GM18508 (cell line): ENCODE measurements around the gene PROM1.

Experiments used
- ATAC-seq: cut with Tn5 transposase; IDR thresholded peaks from one replicate; pipeline ENCODE4 v1.9.1; 2021; ENCODE audit warnings: moderate number of reproducible peaks; ENCODE audit not compliant: insufficient read depth, unreplicated experiment

Gene PROM1

DNA sequence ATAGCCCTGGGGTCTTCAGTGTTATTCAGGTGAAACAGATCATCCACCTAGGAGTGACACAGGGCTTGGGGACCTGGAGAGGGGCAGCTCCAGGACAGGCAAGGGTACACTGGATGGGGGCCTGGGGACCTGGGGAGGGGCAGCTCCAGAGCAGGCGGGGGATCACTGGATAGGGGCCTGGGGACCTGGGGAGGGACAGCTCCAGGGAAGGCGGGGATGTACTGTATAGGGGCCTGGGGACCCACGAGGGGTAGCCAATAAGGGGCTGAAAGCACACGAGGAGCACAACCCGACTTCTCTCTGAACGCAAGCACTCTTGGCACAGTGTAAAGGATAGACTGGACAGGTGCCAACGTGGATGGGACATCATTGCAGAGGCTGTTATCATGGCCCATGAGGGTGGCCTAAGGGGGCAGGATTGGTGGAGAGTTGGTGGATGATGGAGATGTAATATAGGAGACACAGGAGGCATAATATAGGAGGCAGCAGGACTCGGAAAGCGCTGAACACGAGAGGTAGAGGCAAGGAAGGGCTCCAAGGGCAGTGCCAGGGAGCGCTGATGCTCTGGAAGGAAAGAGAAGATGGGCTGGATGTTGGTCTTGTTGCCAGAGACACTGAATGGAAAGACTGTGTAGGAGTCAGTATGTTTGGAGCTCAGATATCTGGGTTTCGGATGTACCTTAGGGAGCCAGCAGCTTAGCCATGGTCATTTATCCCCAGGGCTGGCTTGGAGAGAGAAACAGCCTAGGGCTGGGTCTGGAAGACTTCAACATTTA, 82.9 kb downstream of the PROM1 start:
- no peak for ATAC-seq

DNA sequence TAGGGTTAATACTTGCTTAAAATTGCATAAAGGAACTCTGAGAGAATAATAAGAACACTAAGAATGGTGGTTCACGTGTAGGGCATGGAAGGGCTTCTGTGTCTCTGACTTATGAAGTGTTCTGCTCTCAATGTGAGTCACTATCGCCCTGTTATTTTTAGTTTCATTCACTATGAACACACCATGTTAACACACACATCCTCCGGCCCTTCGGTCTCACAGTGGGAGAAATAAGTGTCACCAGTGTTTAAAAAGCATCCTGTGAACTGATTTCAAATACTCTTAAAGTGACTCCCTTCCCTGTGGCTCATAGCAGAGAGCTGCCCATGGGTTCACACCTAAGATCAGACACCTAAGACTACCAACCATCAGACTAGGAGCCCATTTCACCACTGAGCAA, 87.0 kb downstream of the PROM1 start:
- peak; percentile 52 for ATAC-seq

DNA sequence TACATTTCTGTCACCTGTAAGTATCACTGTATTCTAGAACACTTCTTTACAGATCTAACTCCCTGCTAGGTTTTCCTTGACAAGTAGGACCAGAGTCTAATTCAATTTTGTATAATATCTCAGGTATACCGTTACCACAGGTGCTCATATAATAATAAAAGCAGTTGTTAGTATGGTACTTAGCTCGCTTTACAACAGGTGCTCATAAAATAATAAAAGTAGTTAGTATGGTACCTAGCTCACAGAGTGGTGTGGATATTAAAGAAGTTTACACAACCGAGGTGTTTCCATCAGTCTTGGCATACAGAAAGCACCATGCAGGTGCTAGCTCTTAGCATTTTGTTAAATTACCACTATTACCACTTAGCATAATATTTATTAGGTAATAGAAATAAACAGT, 88.0 kb downstream of the PROM1 start:
- ATAC-seq, result no peak

DNA sequence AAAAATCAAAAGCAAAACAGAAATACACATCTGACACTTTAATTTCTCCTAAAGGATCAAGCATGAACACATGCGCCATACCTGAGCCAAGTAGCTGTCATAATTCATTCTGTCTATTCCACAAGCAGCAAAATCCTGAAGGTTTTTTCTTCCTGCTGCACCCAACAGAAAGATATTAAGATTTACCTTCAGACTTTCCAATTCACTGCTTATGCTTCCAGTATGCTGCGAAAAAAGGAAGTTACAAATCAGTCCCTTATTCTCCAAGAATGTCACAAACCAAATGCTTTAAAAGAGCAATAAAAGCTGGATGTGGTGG, 91.7 kb downstream of the PROM1 start:
- ATAC-seq, result no peak

DNA sequence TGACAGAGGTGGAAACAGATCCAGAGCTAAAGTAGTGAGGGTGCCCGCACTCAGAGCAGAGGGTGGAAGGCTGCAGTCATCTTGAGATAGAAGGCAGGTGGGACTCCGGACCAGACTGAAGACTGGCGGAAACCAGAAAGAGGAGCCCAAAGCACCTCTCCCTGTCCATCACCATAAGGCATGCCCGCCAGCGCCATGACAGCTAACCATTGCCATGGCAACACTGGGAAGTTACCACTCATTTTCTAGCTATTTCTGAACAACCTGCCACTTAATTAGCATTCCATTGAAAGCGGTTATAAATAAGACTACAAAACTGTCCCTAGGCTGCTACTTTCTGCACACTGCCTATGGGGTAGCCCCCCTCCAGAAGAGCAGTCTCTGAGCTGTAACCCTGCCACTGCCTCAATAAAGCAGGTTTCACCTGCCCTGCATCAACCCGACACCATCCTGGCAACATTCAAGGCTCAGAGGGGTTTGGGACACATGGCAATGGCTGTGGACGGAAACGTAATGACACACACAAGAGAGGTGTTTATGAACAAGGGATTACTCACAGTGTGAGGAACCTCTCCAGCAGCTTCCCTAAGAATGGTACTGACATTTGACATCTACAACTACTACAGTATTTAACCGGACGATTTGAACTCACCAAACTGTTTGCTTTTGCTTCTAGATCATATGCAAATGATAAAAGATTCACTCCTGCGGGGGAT, 93.1 kb downstream of the PROM1 start:
- no peak for ATAC-seq

DNA sequence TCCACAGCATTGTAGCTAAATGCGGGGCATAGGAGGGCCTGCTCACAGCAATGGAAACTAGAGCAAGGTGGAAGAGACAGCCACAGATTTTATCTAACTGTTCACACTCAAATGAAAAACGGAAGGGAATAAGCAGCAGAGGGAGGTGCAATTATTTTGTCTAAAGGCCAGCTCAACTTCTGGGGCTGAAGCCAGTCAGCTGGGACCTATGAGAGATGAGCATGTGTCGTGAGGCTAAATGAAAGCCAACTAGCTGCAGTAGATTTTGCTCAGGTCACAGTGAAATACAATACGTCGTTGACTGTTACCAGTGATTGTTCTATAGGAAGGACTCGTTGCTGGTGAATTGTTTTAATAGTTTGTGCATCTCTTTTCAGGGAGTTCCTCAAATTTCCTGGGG, 94.4 kb downstream of the PROM1 start:
- ATAC-seq, result no peak

DNA sequence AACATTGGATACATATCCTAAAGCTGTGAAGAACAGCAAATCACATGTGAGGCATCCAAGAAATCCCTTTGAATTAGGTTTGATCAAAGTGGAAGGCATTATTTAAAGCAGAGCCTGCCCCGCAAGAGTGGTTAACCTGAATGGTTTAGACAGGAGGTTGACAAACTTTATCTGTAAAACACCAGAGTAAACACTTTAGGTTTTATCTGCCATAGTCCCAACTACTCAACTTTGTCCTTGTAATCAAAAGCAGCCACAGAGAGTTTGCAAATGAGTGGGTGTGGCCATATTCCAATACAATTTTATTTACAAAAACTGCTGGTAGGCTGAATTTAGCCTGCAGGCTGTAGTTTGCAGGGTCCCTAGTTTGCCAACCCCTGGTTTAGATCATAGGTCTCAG, 95.6 kb downstream of the PROM1 start:
- ATAC-seq, result no peak

DNA sequence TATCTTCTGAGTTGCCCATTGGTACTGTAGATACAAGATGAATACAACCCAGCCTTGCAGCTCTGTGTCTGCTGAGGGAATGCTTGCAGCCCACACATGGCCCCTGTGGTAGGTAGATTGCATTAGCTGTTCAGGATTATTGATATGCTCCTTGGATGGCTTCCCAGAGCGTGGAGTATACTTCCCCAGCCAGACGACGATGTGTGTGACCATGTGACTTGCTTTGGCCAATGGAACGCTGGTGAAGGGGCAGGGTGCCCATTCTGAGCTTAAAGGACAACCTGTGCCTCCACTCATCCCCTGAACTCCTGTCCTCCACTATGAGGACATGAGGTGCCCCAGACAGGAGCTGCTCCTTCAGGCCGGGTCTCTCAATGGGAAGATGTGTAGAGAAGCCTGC, 96.9 kb downstream of the PROM1 start:
- ATAC-seq, result no peak

DNA sequence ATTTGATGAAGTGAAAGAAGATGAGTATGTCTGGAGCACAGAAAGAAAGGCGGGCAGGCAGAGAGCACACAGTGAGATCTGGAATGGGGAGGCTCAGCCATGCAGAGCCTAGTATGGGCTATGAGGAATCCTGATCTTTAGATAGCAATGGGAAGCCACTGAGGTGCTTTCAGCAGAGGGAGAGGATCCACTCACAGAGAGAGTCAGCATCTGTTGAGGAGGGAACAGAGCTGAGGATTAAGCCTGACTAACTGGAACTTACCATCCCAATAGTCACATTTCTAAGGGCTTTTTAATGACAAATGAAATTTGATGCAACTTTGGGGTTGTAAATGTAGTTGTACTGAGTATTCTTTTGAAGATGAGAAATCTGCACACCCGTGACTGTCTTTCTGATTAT, 100.2 kb downstream of the PROM1 start:
- ATAC-seq, result no peak

DNA sequence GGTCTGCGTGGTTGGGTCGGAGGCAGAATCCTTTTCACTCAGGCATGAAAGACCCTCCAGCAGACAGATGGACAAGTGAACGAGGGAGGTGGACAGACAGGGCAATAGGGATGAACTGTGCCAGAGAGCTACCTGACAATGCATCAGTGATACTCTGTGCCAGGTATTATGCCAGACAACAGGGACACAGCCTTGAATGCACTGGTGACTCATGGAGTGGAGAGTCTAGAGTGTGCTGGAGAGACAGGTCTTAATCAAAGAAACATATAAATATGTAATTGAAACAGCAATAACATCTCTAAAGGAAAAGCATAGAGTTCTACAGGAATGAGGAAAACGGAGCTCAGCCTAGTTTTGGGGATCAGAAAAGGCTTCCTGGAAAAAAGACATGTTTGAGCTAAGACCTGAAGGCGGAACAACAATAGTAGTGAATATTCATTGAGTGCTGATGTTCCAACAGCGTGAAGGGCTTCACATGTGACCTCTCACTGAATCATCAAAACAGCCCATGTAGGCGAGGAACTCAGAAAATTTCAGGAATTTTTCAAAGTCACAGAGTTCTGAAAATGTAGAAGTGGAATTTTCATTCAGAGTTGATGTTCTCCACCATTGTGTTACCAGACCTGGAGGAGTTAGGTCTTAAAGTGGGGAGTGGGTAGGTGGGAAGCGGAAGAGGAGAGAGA, 100.8 kb downstream of the PROM1 start:
- ATAC-seq, result no peak

DNA sequence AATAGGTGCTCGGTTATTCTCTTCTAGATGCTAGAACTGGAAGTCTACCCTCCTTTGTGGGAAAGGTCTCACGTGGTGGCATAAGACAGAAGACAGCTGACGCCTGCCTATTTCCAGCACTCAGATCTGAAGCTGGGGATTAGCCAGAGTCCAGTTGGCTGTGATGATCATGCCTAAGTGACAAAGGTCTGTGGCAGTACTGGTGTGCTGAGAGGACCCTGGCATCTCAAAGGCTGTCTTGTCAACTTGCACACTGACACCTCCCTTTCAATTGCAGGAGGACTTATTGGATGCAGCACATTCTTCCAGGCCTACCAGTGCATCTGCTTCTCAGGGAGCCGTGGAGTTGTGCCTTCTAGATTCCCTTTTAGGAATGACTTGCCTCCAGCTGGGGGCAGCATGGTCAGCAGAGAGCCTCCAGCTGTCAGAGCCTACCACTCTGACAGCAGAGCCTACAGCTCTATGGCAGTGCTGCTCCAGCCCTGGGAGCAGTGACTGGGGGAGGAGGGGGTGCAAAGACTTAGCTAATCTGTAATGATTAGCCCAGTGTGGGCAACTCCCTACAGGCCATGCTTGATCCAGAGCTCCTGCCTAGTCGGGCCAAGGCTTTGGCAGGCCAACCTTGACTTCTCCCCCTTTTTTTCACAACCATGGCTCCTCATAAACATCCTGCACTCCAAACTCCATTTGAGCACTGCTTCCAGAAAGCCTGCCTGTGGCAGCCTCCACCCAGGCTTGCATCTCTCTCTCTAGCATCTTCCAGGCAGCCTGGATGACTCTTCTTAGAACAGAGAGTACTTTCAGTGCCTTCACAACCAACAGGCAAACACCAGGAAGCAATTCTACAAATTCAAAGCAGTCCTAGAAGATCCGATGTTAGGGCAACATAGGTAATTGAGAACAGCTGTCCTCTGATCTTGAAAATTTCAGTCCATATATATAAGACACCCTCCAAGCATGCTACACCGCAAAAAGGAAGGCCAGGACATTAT, 107.1 kb downstream of the PROM1 start:
- ATAC-seq, result no peak

DNA sequence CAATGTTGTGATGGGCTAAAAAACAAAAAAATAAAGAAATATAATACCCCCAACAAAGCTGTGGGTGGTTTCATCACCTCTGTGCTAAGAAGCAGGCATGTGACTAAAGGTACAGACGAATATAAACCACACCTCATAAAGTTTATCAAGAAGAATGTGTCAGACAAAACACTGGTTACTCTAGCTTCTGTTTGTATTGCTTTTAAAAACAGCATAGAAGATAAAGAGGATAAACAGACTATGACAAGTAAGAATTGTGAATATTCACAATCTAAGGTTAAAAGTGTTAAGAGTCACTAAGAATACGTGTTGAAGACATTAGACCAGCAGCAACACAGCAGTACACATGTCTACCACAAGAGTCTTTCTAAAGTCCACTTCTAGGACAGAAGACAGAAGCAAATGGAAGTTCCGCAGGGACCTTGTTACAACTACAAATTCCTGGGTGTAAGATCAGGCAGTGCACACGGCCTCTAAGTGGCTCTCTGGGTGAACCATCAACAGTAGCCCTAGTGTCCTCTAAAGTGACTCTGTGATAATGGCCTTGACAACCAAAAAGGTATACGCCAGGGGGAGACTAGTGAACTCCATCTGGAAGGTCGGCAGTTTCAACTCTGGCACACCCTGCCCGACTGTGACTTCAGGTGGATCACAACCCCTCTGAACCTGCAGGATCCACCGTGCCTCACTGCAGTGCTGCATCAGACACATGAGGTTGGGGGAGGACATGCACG, 112.6 kb downstream of the PROM1 start:
- ATAC-seq, result no peak

DNA sequence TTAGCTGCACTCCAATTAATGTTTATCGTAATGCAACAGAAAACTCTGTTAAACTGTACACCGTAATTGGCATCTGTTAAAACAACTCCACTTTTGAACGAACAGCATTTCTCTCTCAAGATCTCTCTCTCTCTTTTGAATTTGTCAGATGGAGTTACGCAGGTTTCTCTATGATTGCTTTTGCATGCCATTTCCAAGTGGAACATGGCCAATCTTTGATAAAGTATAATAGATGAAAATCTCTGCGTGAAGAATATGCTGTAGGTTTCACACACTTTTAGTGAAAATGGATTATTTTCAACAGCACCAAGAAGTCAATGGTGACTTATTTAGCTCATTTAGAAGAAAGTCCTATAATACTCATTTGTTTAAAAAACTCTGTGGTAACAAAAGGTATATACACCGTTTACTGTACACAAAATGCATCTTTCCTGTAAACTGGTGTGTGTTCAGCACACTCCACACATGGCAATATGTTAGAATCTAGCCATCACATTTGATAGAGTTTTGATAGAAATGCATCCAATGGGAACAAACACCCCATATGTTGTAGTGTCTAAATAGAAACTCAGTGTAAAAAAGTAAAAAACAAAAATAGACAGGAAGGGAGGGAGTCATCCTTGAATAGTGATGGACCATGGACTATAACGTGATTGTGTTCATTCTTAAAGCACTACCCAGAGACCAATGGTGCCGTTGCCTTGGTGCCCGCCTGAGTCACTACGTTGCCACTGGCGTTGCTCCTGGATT, 115.1 kb downstream of the PROM1 start:
- no peak for ATAC-seq

DNA sequence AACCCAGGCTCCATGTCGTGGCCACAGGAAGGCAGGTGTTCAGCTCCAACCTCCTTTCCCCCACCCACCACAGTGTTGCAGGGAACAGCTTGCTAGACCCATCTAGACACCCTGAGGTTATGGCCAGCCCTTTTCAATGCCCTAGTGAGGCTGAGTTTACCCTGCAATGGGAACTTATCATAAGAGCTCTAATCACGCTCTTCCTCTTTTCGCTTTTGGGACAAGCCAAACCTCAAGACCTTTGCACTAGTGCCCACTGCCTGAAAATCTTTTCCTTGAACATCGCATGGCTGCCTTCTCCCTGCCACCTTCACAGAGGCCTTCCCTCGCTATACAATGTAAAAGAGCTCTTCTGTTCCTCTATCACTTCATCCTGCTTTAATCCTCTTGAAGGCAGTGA, 118.5 kb downstream of the PROM1 start:
- no peak for ATAC-seq

DNA sequence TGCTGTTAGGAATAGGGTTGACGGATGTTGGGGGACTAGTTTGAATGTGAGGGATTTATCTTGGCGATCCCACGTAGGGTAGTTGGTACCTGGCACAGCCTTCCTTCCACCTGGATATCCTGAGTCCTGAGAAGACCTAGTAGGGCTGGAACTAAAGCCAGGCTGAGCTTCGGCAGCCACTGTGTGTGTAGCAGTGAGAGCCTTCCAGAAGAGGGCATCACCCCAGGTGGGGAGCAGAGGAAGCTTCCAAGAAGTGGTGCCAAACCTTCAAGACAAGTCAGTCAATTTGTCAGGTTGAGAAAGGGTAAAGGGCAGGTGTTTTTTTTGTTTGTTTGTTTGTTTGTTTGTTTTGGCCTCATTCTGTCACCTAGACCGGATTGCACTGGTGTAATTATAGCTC, 119.7 kb downstream of the PROM1 start:
- no peak for ATAC-seq

DNA sequence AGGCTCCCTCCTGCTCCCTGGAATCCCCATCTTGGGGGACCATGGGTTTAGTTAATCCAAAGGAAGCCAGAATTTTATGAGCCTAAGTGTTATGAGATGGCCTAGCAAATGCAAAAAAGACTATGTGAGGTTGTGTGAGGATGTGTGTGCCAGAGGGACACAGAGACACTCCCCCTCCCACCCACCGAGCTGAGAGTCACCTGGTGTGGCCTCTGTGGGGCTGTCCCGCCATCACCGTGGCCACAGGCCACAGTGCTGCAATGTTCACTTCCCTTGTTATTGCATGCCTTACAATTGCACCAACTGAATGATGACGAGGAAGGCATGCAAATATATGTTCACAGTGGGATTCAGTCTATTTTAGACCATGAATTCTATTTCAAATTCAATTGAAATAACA, 120.2 kb downstream of the PROM1 start:
- peak; percentile 55 for ATAC-seq

DNA sequence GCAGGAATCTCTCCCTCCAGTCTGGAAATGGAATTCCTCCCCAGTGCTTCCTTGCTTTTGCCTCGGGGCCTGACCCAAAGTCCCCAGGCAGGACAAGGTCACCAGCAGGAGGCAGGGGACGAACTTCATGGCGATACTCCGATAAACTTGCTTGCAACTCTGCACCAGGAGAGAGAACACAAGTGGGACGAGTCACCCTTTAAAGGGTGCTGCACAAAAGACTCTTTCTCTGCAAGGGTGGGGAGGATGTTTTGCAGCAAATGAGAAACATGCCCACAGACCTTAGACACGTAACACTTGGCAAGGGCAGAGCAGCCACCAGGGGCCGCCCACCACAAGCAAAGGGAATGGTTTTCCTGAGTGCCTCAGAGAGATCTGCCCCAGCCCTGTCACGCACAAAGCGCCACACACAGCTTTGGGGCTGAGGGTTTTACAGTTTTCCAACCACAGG, 120.8 kb downstream of the PROM1 start, which contains the start of gene FGFBP2:
Gene FGFBP2 (minus strand): TSS at position 175 of the 451 bp plus-strand sequence. CDS start 46 bp downstream, at position 129.
- ATAC-seq, result peak; percentile 45

DNA sequence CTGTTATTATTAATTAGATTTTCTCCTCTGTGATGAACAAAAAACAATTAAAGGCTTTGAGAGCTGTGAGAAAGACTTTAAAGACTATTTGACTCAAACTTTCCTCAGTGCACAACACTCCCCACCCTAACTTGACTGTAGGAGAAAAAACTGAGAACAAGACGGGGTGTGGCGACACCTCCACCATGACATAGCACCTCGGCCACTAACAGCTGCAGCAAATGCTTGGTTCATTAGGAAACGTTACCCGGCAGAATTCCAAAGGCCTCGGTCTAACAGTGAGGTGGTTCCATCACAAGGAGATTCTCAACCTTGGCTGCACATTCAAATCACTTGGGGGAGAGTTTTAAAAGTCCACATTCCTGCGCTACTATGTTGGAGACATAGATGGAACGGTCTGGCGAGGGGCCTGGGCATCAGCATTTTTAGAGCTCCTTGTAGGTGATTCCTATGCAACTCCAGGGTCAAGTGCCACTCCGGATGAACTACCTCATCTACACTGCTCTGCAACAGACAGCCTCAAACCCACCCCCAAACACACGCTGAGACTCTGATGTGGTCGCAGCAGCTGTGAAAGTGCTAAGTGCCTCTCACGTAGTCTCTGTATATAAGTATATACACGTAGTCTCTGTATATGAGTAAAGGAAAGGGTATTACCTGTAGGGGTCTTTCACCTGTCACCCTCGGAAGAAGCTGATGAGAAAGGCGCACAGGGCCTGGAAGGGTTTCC, 121.9 kb downstream of the PROM1 start:
- ATAC-seq, result no peak
